Keratinocyte (primary cell): Measurements from ENCODE around the gene G6PD. TPM values are rescaled to one million over a fixed set of nuclear protein-coding genes. Genes with fewer than 3 reads are reported as not detected.

ENCODE experiments used
- DNase-seq: peaks from one replicate; pipeline ENCODE4 v3.0.0-alpha.2; 2011; ENCODE audit warnings: low read depth, missing footprints, low spot score
- FAIRE-seq: peaks from 2 replicates; lab custom pipeline; 2011; peaks lifted over from hg19 to GRCh38; lab: Jason Lieb, UNC
- H2AFZ ChIP-seq: 2 replicates; pipeline ENCODE4 v1.6.0; 2012; ENCODE audit warnings: low read length, control low read depth, inconsistent platforms; ENCODE audit not compliant: control insufficient read depth
- H3K27ac ChIP-seq: 2 replicates; pipeline ENCODE4 v1.5.1; 2011; ENCODE audit warnings: low read length; ENCODE audit not compliant: control insufficient read depth, insufficient read depth
- H3K27me3 ChIP-seq: 3 replicates; pipeline ENCODE4 v1.6.0; 2011; ENCODE audit warnings: low read length; ENCODE audit not compliant: control insufficient read depth, insufficient read depth; ENCODE audit errors: extremely low read depth
- H3K36me3 ChIP-seq, 2 experiments: 2 replicates in 1 of 2; 3 replicates in 1 of 2; pipeline ENCODE4 v1.5.1; 2011; ENCODE audit warnings: low read length in 2 of 2, mild to moderate bottlenecking in 1 of 2; ENCODE audit not compliant: control insufficient read depth in 2 of 2, insufficient read depth in 2 of 2; ENCODE audit errors: extremely low read depth in 1 of 2
- H3K4me1 ChIP-seq: 3 replicates; pipeline ENCODE4 v1.5.1; 2011; ENCODE audit warnings: low read length; ENCODE audit not compliant: control insufficient read depth, insufficient read depth; ENCODE audit errors: extremely low read depth
- H3K4me2 ChIP-seq: 3 replicates; pipeline ENCODE4 v1.6.0; 2011; ENCODE audit warnings: low read depth, low read length; ENCODE audit not compliant: control insufficient read depth, insufficient read depth; ENCODE audit errors: extremely low read depth
- H3K4me3 ChIP-seq, 3 experiments: fragments of 200-600 bp in 1 of 3; sonication (generic) in 1 of 3; 2 replicates in 2 of 3; 3 replicates in 1 of 3; pipeline ENCODE4 v1.5.1; 2011 to 2016; ENCODE audit warnings: low read length in 3 of 3, mild to moderate bottlenecking in 3 of 3, control low read depth in 2 of 3, inconsistent platforms in 1 of 3, low read depth in 1 of 3, mixed read lengths in 1 of 3, mixed run types in 1 of 3, moderate library complexity in 1 of 3; ENCODE audit not compliant: control insufficient read depth in 2 of 3, insufficient read depth in 2 of 3; ENCODE audit errors: extremely low read depth in 1 of 3
- H3K79me2 ChIP-seq: 2 replicates; pipeline ENCODE4 v1.6.0; 2012; ENCODE audit warnings: low read length; ENCODE audit not compliant: control insufficient read depth, insufficient read depth
- H3K9ac ChIP-seq: 3 replicates; pipeline ENCODE4 v1.6.0; 2011; ENCODE audit warnings: low read length; ENCODE audit not compliant: control insufficient read depth, insufficient read depth; ENCODE audit errors: extremely low read depth
- H3K9me1 ChIP-seq: 3 replicates; pipeline ENCODE4 v1.6.0; 2011; ENCODE audit warnings: low read length; ENCODE audit not compliant: control insufficient read depth, insufficient read depth; ENCODE audit errors: extremely low read depth
- H3K9me3 ChIP-seq: 2 replicates; pipeline ENCODE4 v1.5.1; 2012; ENCODE audit warnings: low read depth, low read length; ENCODE audit not compliant: control insufficient read depth
- H4K20me1 ChIP-seq: 3 replicates; pipeline ENCODE4 v1.6.0; 2011; ENCODE audit warnings: low read length; ENCODE audit not compliant: control insufficient read depth, insufficient read depth; ENCODE audit errors: extremely low read depth
- CTCF ChIP-seq, 3 experiments: IDR thresholded peaks in 1 of 3; conservative IDR thresholded peaks in 1 of 3; optimal IDR thresholded peaks in 1 of 3; 2 replicates in 2 of 3; 3 replicates in 1 of 3; pipeline versions ENCODE3 to v1.5.1; 2011; ENCODE audit warnings: low read length in 3 of 3, mild to moderate bottlenecking in 3 of 3, moderate library complexity in 2 of 3, control low read depth in 1 of 3, inconsistent platforms in 1 of 3; ENCODE audit not compliant: insufficient read depth in 2 of 3; ENCODE audit errors: extremely low read depth in 1 of 3
- EZH2 ChIP-seq: IDR thresholded peaks from one replicate; pipeline ENCODE4 v1.6.1; 2012; ENCODE audit warnings: inconsistent platforms, mild to moderate bottlenecking, low read length, moderate library complexity
- dilution Hi-C: fragments of 300-500 bp; cut with MboI; formaldehyde crosslinking; loops from one replicate; pipeline ENCODE4 v1.7.0; 2020; ENCODE audit warnings: low sequenced_read_pairs; ENCODE audit not compliant: extremely low pct_ligation_motif_present
- polyA plus RNA-seq, 5 experiments: library from polyadenylated mRNA; depleted of rRNA in 3 of 5; stranded (reverse) in 3 of 5; stranded (forward) in 1 of 5; unstranded in 1 of 5; fragments of >200 nt; gene quantifications; 1 replicate in 1 of 5; 2 replicates in 3 of 5; 3 replicates in 1 of 5; pipeline versions ENCODE4 v1.2.1 to v1.2.3, GENCODE V29; 2011 to 2012; ENCODE audit warnings: missing spikeins in 2 of 5, low read depth in 1 of 5, low replicate concordance in 1 of 5
- small RNA-seq, 3 experiments: library from RNA; depleted of rRNA; stranded (forward); fragments of <200 nt; gene quantifications; one replicate each; pipeline ENCODE3, GENCODE V24; 2012; ENCODE audit warnings: low read depth in 3 of 3, low replicate concordance in 1 of 3; ENCODE audit not compliant: insufficient read length in 3 of 3

Gene G6PD
- polyA plus RNA-seq, 1 donor (not counting 4 experiments of a cell fraction or from before 2014, with no cell fraction given), result 41.6 TPM

DNA sequence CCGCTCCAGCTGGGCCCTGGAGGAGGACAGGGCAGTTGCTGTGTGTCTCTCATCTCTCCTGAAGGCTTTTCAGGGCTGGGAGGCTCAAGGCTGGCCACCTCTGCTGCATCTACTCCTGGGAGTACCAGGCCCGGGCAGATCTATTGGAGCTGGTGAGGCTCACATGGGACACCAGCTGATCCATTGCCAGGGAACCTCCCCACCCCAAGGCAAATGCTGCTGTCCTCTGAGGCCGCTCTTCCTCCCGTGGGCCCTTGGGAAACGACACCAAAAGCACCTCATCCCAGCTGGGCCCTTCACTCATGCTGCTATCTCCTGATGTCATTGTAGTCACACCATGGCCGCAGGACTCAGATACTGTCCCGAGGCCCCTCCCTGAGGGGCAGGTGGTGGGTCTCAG, 63.9 kb downstream of the G6PD start:
- FAIRE-seq (no peak), DNase-seq (no peak)
- Histone ChIP-seq H3K9me1 (no peaks in the 10 kb centered on the region), H3K4me1 (peaks cover 6% of the 10 kb centered on the region), H3K9me3 (no peaks in the 10 kb centered on the region), H3K4me3 (no peak overlapping the region), H2AFZ (no peak overlapping the region), H3K27ac (no peak overlapping the region), H3K36me3 (peaks cover 5 to 8% of the 10 kb centered on the region in 2 experiments), H4K20me1 (no peaks in the 10 kb centered on the region), H3K79me2 (peaks cover 8% of the 10 kb centered on the region), H3K9ac (no peak overlapping the region), H3K4me2 (no peak overlapping the region), H3K27me3 (no peaks in the 10 kb centered on the region)
- TF ChIP-seq EZH2, result no peak
- no peak for TF ChIP-seq CTCF (optimal IDR thresholded peaks at IDR 0.05 in 1 of 3, IDR thresholded peaks at IDR 0.05 in 1 of 3, conservative IDR thresholded peaks at IDR 0.05 in 1 of 3; ENCODE audit: extremely low read depth in 1 of 3, insufficient read depth in 2 of 3, low read length in 3 of 3)
- dilution Hi-C loops, result no loop called here

GRCh38 chrX:154481911-154482601, 64.6 kb downstream of the G6PD start:
- Histone ChIP-seq H4K20me1 (no peaks in the 10 kb centered on the region), H3K9ac (no peak overlapping the region), H3K4me2 (no peak overlapping the region), H3K4me3 (no peak overlapping the region), H3K27ac (no peak overlapping the region), H2AFZ (no peak overlapping the region), H3K36me3 (peaks cover 3 to 8% of the 10 kb centered on the region in 2 experiments), H3K79me2 (peaks cover 8% of the 10 kb centered on the region), H3K4me1 (peaks cover 6% of the 10 kb centered on the region), H3K9me1 (no peaks in the 10 kb centered on the region), H3K9me3 (no peaks in the 10 kb centered on the region), H3K27me3 (no peaks in the 10 kb centered on the region)
- no peak for TF ChIP-seq EZH2
- TF ChIP-seq CTCF (optimal IDR thresholded peaks at IDR 0.05 in 1 of 3, IDR thresholded peaks at IDR 0.05 in 1 of 3, conservative IDR thresholded peaks at IDR 0.05 in 1 of 3; ENCODE audit: extremely low read depth in 1 of 3, insufficient read depth in 2 of 3, low read length in 3 of 3), result no peak
- DNase-seq (no peak), FAIRE-seq (no peak)
- dilution Hi-C loops, result no loop called here

Small RNAs within 50 kb of the gene (small RNA-seq; reads per million reads assigned to genes)
- gene RN7SL697P, result 0 reads per million in 3 experiments

Other genes with a start within 250 kb of the G6PD start
- gene FLNA, start 172.2 kb downstream of the G6PD start, polyA plus RNA-seq, result 245 to 536 TPM (median 343 TPM) in 3 replicates
- gene EMD, start 167.6 kb downstream of the G6PD start, polyA plus RNA-seq, result 32.7 to 65.5 TPM (median 36.9 TPM) in 3 replicates
- gene RPL10, start 148.5 kb downstream of the G6PD start, polyA plus RNA-seq, result 2,926 to 3,552 TPM (median 3,414 TPM) in 3 replicates
- gene DNASE1L1, start 137.6 kb downstream of the G6PD start, polyA plus RNA-seq, result 16.7 to 37.6 TPM (median 17.1 TPM) in 3 replicates
- gene TAFAZZIN, start 135.3 kb downstream of the G6PD start, polyA plus RNA-seq, result 16.3 to 20.6 TPM (median 19.9 TPM) in 3 replicates
- 42.4 to 85.5 TPM (median 74.1 TPM) in 3 replicates for gene ATP6AP1, start 118.2 kb downstream of the G6PD start, polyA plus RNA-seq
- 61.8 to 96.4 TPM (median 75.3 TPM) in 3 replicates for gene GDI1, start 109.7 kb downstream of the G6PD start, polyA plus RNA-seq
- 34.0 to 40.0 TPM (median 35.7 TPM) in 3 replicates for gene FAM50A, start 102.7 kb downstream of the G6PD start, polyA plus RNA-seq
- gene PLXNA3, start 88.6 kb downstream of the G6PD start, polyA plus RNA-seq, result 7.6 to 14.2 TPM (median 13.0 TPM) in 3 replicates
- gene LAGE3, start 67.6 kb downstream of the G6PD start, polyA plus RNA-seq, result 6.3 to 11.4 TPM (median 9.3 TPM) in 3 replicates
- 15.2 to 26.7 TPM (median 20.4 TPM) in 3 replicates for gene UBL4A, start 60.2 kb downstream of the G6PD start, polyA plus RNA-seq
- gene SLC10A3, start 56.2 kb downstream of the G6PD start, polyA plus RNA-seq, result 8.1 to 15.9 TPM (median 15.0 TPM) in 3 replicates
- gene FAM3A, start 30.6 kb downstream of the G6PD start, polyA plus RNA-seq, result 15.8 to 25.3 TPM (median 21.4 TPM) in 3 replicates
- gene IKBKG, start 774 bp upstream of the G6PD start, polyA plus RNA-seq, result 15.1 to 19.9 TPM (median 16.5 TPM) in 3 replicates
- not detected in 3 replicates for gene CTAG1A, start 38.3 kb upstream of the G6PD start, polyA plus RNA-seq
- gene CTAG1B, start 72.4 kb upstream of the G6PD start, polyA plus RNA-seq, result not detected in 3 replicates
- gene CTAG2, start 106.7 kb upstream of the G6PD start, polyA plus RNA-seq, result not detected in 3 replicates
- 0.10 to 0.33 TPM (median 0.18 TPM) in 3 replicates for gene GAB3, start 204.2 kb upstream of the G6PD start, polyA plus RNA-seq
- 42.3 to 98.6 TPM (median 80.7 TPM) in 3 replicates for gene DKC1, start 216.0 kb upstream of the G6PD start, polyA plus RNA-seq